ENCODE measurements around the gene SOCS6.

The SOCS6 gene

GRCh38 chr18:70377857-70378701 is 89.2 kb downstream of the SOCS6 start:
- Histone ChIP-seq H3K4me3 (ENCODE audit: low read length in 2 of 2) (peak overlapping the region in 1 of 2 donors; percentile 37), H3K9me3 (ENCODE audit: control insufficient read depth in 2 of 2, low read length in 2 of 2) (no peaks in the 10 kb centered on the region), H3K9ac (ENCODE audit: low read depth in 1 of 2, low read length in 2 of 2) (peak overlapping the region in 1 of 2 donors; percentile 29), H3K27me3 (ENCODE audit: control insufficient read depth in 2 of 2, insufficient read depth in 2 of 2, low read length in 2 of 2) (no peaks in the 10 kb centered on the region), H3K4me1 (ENCODE audit: control insufficient read depth in 2 of 2, insufficient read depth in 2 of 2, low read length in 2 of 2) (peaks cover 15 to 28% of the 10 kb centered on the region in 2 donors), H3K27ac (ENCODE audit: low read depth in 2 of 2, low read length in 2 of 2) (peak overlapping the region; percentile 91 to 94), H3K36me3 (ENCODE audit: control insufficient read depth in 2 of 2, insufficient read depth in 2 of 2, low read length in 2 of 2) (no peaks in the 10 kb centered on the region)

All from mucosa of rectum (tissue), 2 donors.